K562 (cell line): ENCODE measurements around the gene P2RX1. TPM values are rescaled to one million over a fixed set of nuclear protein-coding genes. Genes with fewer than 3 reads are reported as not detected.

Experiments
- CCNT2 ChIP-seq: IDR thresholded peaks from 2 replicates; pipeline ENCODE4 v1.6.1; 2011; ENCODE audit warnings: borderline replicate concordance, low read depth, mild to moderate bottlenecking, moderate library complexity, mixed read lengths, low read length; ENCODE audit not compliant: insufficient read length; ENCODE audit errors: extremely low read depth
- ELK1 ChIP-seq: sonication (generic); formaldehyde crosslinking; IDR thresholded peaks from 2 replicates; pipeline ENCODE4 v1.8.1; 2022; ENCODE audit warnings: missing genetic modification reagents
- ESRRA ChIP-seq: fragments of 450-650 bp; IDR thresholded peaks from 2 replicates; pipeline ENCODE4 v1.6.1; 2014; ENCODE audit warnings: low read depth, mild to moderate bottlenecking, moderate library complexity, borderline replicate concordance
- HMGN3 ChIP-seq: IDR thresholded peaks from 2 replicates; pipeline ENCODE4 v1.6.1; 2011; ENCODE audit warnings: borderline replicate concordance, low read depth, mild to moderate bottlenecking, mixed read lengths, low read length; ENCODE audit not compliant: insufficient read length; ENCODE audit errors: extremely low read depth
- KLF10 ChIP-seq: fragments of 250-450 bp; sonication (Bioruptor Pico); IDR thresholded peaks from 2 replicates; pipeline ENCODE4 v1.6.1; 2021; ENCODE audit warnings: matching md5 sums
- LARP7 ChIP-seq: fragments of 450-650 bp; IDR thresholded peaks from 2 replicates; pipeline ENCODE4 v1.6.1; 2016
- PHF20 ChIP-seq: fragments of 450-650 bp; IDR thresholded peaks from 2 replicates; pipeline ENCODE4 v1.6.1; 2018; ENCODE audit not compliant: partially characterized antibody
- POLR2A ChIP-seq: fragments of 450-650 bp; conservative IDR thresholded peaks from 2 replicates; pipeline ENCODE4 v1.6.1; 2016
- THAP7 ChIP-seq: fragments of 250-450 bp; sonication (Bioruptor Pico); IDR thresholded peaks from 2 replicates; pipeline ENCODE4 v1.5.0; 2021
- XRCC5 ChIP-seq: fragments of 200-400 bp; formaldehyde crosslinking; IDR thresholded peaks from 2 replicates; pipeline ENCODE4 v1.6.1; 2017; ENCODE audit warnings: low read depth, mild to moderate bottlenecking, low read length
- ZBTB7A ChIP-seq: IDR thresholded peaks from 2 replicates; pipeline ENCODE4 v1.6.1; 2011; ENCODE audit warnings: low read depth, mild to moderate bottlenecking, low read length, moderate library complexity, borderline replicate concordance; ENCODE audit not compliant: control insufficient read depth
- ZNF764 ChIP-seq: fragments of 250-450 bp; sonication (Bioruptor Pico); IDR thresholded peaks from 2 replicates; pipeline ENCODE4 v1.4.0; 2020; ENCODE audit warnings: low read depth, mild to moderate bottlenecking, moderate library complexity
- polyA plus RNA-seq, 8 experiments: library from polyadenylated mRNA; depleted of rRNA in 4 of 8; stranded (reverse) in 5 of 8; unstranded in 3 of 8; fragments of >200 nt; fragmentation: Nextera tagmentation in 2 of 8; fragmentation: Illumina TruSeq in 1 of 8; extraction: Ambion mirVana in 2 of 8; extraction: Trizol in 1 of 8; gene quantifications; 2 replicates each; pipeline versions ENCODE4 v1.2.1 to v1.2.3, GENCODE V29; 2011 to 2014; ENCODE audit warnings: inconsistent platforms in 1 of 8, missing spikeins in 1 of 8
- total RNA-seq, 7 experiments: library from RNA; depleted of rRNA in 6 of 7; stranded (reverse); fragments of >200 nt in 6 of 7; fragmentation: Illumina TruSeq in 2 of 7; extraction: Trizol in 2 of 7; gene quantifications; 2 replicates each; pipeline versions ENCODE4 v1.2.1 to v1.2.3, GENCODE V29; 2011 to 2021; ENCODE audit warnings: low replicate concordance in 1 of 7
- TF ChIP-seq, protein P1 (sequence below), 2 experiments: IDR thresholded peaks; 2 replicates each; pipeline ENCODE4 v1.6.1; 2011; ENCODE audit warnings: borderline replicate concordance in 1 of 2, control low read depth in 1 of 2, low read depth in 1 of 2, low read length in 1 of 2, mild to moderate bottlenecking in 1 of 2, mixed read lengths in 1 of 2, moderate library complexity in 1 of 2; ENCODE audit not compliant: insufficient read depth in 1 of 2, insufficient read length in 1 of 2, poor library complexity in 1 of 2, severe bottlenecking in 1 of 2; ENCODE audit errors: extremely low read depth in 1 of 2
- TF ChIP-seq, protein P2 (sequence below): fragments of 250-450 bp; sonication (Bioruptor Pico); IDR thresholded peaks from 2 replicates; pipeline ENCODE4 v1.4.0; 2020; ENCODE audit warnings: mild to moderate bottlenecking, moderate library complexity
- TF ChIP-seq, protein P3 (sequence below): fragments of 250-450 bp; sonication (Bioruptor Pico); IDR thresholded peaks from 2 replicates; pipeline ENCODE4 v1.5.1; 2021; ENCODE audit warnings: mild to moderate bottlenecking
- TF ChIP-seq, protein P4 (sequence below): fragments of 450-650 bp; IDR thresholded peaks from 2 replicates; pipeline ENCODE4 v1.6.1; 2016

P2RX1 gene
- total and polyA plus RNA-seq, 9 of the 15 experiments (the other 6 are each of a cell fraction or from before 2014, with no cell fraction given): 0.27 to 20.3 (median 10.3) TPM

DNA sequence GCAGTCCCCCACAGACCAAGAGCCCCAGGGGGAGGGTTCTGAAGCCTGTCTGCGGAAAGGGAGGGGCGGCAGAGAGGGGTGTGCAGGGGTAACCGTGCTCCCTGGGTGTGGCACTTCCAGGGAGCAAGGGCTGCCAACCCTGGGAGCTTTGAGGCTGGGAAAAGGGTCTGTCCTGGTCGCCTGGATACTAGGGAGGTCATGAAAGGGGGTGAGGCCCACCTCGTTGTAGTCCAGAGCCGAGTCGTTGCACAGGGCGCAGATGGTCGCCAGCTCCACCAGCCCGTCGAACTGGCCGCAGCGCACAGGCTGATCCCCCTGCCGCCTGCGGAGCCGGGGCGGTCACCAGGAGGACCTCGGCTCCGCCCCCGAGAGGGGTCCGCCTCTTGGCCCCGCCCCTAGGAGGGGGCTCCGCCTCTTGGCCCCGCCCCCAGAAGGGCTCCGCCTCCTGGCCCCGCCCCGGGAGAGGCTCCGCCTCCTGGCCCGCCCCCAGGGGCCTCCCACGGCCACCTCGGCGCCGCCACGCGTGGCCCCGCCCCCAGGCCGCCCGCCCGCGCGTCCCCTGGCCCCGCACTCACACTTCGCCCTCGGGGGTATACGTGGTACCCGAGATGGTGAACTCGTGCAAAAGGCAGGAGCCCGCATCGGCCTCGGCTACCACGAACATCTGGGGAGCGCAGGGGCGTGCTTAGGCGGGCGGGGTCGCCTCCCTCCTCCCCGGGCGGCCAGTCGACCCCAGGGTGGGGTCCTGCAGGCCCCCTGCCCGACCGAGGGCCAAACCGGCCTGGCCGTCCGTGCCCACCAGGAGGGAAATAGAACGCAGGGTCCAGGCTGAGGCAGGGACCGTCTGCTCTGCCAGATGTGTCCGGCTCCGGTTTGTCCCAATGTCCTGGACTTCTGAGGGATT lies 28.5 kb upstream of the P2RX1 start (continued):
- TF ChIP-seq, protein P1, sequence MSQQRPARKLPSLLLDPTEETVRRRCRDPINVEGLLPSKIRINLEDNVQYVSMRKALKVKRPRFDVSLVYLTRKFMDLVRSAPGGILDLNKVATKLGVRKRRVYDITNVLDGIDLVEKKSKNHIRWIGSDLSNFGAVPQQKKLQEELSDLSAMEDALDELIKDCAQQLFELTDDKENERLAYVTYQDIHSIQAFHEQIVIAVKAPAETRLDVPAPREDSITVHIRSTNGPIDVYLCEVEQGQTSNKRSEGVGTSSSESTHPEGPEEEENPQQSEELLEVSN (IDR thresholded peaks at IDR 0.05; ENCODE audit: borderline replicate concordance in 1 of 2, extremely low read depth in 1 of 2, insufficient read depth in 1 of 2, insufficient read length in 1 of 2, low read depth in 1 of 2, low read length in 1 of 2, poor library complexity in 1 of 2, severe bottlenecking in 1 of 2): peak; percentile 19 to 63
- TF ChIP-seq THAP7 (CRISPR knock-in tag) (no peak), HMGN3 (peak; percentile 50), ELK1 (CRISPR knock-in tag) (no peak), LARP7 (no peak), PHF20 (no peak), XRCC5 (no peak), POLR2A (no peak), CCNT2 (peak; percentile 34), KLF10 (no peak), ZBTB7A (peak; percentile 70; the same call in 1 of the 2 replicates), ZNF764 (no peak), ESRRA (no peak)
- TF ChIP-seq, protein P2, sequence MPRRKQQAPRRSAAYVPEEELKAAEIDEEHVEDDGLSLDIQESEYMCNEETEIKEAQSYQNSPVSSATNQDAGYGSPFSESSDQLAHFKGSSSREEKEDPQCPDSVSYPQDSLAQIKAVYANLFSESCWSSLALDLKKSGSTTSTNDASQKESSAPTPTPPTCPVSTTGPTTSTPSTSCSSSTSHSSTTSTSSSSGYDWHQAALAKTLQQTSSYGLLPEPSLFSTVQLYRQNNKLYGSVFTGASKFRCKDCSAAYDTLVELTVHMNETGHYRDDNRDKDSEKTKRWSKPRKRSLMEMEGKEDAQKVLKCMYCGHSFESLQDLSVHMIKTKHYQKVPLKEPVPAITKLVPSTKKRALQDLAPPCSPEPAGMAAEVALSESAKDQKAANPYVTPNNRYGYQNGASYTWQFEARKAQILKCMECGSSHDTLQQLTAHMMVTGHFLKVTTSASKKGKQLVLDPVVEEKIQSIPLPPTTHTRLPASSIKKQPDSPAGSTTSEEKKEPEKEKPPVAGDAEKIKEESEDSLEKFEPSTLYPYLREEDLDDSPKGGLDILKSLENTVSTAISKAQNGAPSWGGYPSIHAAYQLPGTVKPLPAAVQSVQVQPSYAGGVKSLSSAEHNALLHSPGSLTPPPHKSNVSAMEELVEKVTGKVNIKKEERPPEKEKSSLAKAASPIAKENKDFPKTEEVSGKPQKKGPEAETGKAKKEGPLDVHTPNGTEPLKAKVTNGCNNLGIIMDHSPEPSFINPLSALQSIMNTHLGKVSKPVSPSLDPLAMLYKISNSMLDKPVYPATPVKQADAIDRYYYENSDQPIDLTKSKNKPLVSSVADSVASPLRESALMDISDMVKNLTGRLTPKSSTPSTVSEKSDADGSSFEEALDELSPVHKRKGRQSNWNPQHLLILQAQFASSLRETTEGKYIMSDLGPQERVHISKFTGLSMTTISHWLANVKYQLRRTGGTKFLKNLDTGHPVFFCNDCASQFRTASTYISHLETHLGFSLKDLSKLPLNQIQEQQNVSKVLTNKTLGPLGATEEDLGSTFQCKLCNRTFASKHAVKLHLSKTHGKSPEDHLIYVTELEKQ (CRISPR knock-in tag): no peak
- TF ChIP-seq, protein P3, sequence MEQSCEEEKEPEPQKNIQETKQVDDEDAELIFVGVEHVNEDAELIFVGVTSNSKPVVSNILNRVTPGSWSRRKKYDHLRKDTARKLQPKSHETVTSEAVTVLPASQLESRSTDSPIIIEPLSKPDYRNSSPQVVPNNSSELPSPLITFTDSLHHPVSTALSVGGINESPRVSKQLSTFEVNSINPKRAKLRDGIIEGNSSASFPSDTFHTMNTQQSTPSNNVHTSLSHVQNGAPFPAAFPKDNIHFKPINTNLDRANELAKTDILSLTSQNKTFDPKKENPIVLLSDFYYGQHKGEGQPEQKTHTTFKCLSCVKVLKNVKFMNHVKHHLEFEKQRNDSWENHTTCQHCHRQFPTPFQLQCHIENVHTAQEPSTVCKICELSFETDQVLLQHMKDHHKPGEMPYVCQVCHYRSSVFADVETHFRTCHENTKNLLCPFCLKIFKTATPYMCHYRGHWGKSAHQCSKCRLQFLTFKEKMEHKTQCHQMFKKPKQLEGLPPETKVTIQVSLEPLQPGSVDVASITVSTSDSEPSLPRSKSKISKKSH (CRISPR knock-in tag): no peak
- TF ChIP-seq, protein P4, sequence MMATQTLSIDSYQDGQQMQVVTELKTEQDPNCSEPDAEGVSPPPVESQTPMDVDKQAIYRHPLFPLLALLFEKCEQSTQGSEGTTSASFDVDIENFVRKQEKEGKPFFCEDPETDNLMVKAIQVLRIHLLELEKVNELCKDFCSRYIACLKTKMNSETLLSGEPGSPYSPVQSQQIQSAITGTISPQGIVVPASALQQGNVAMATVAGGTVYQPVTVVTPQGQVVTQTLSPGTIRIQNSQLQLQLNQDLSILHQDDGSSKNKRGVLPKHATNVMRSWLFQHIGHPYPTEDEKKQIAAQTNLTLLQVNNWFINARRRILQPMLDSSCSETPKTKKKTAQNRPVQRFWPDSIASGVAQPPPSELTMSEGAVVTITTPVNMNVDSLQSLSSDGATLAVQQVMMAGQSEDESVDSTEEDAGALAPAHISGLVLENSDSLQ: no peak
